A549 (cell line): ENCODE data around the gene ADD3. TPM values are rescaled to one million over a fixed set of nuclear protein-coding genes. Genes with fewer than 3 reads are reported as not detected.

ENCODE experiments used
- ATAC-seq, 2 experiments: fragments of 200-7000 bp in 1 of 2; fragments of >200 bp in 1 of 2; cut with Nextera tagmentation in 1 of 2; cut with Tn5 transposase in 1 of 2; 3 replicates each; pipeline versions ENCODE4 v1.8.0 to v1.9.1; 2018 to 2020; ENCODE audit warnings: mild to moderate bottlenecking in 1 of 2, moderate library complexity in 1 of 2
- CTCF ChIA-PET: fragments of 300-600 bp; sonication (Branson Sonifier 250); formaldehyde crosslinking; extraction: SDS; loops from one replicate; lab custom pipeline; 2021; ENCODE audit warnings: antibody characterized with exemption, inconsistent platforms; lab: Yijun Ruan, JAX
- POLR2A ChIA-PET: fragments of 350-600 bp; formaldehyde crosslinking; extraction: SDS; loops from one replicate; lab custom pipeline; 2021; ENCODE audit warnings: antibody characterized with exemption, inconsistent platforms; lab: Yijun Ruan, JAX
- DNase-seq, 2 experiments: peaks; one replicate each; pipeline versions ENCODE4 v3.0.0 to v3.0.0-alpha.2; 2011 to 2016; ENCODE audit warnings: low read depth in 1 of 2, low spot score in 1 of 2
- FAIRE-seq: peaks from 2 replicates; lab custom pipeline; 2011; peaks lifted over from hg19 to GRCh38; lab: Jason Lieb, UNC
- H3K27ac ChIP-seq, 2 experiments: fragments of >200 bp; sonication (Bioruptor Twin); formaldehyde crosslinking; 3 replicates each; pipeline ENCODE4 v1.5.1; 2016 to 2017
- H3K4me1 ChIP-seq: fragments of >200 bp; sonication (Bioruptor Twin); formaldehyde crosslinking; 3 replicates; pipeline ENCODE4 v1.6.1; 2016
- H3K4me2 ChIP-seq: fragments of >200 bp; sonication (Bioruptor Twin); formaldehyde crosslinking; 3 replicates; pipeline ENCODE4 v1.6.1; 2016
- H3K4me3 ChIP-seq: fragments of >200 bp; sonication (Bioruptor Twin); formaldehyde crosslinking; 3 replicates; pipeline ENCODE4 v1.5.1; 2016
- H3K9me3 ChIP-seq: fragments of >200 bp; sonication (Bioruptor Twin); formaldehyde crosslinking; 3 replicates; pipeline ENCODE4 v1.6.1; 2016
- CEBPB ChIP-seq, 2 experiments: fragments of >200 bp in 1 of 2; sonication (Bioruptor Twin) in 1 of 2; formaldehyde crosslinking in 1 of 2; IDR thresholded peaks; 2 replicates each; pipeline ENCODE4 v1.6.1; 2012 to 2016
- CHD2 ChIP-seq: fragments of 150-350 bp; IDR thresholded peaks from 2 replicates; pipeline ENCODE4 v1.6.1; 2014; ENCODE audit warnings: low read length; ENCODE audit not compliant: partially characterized antibody
- EHF ChIP-seq: fragments of 250-450 bp; sonication (Bioruptor Pico); IDR thresholded peaks from 2 replicates; pipeline ENCODE4 v1.5.0; 2020; ENCODE audit warnings: mild to moderate bottlenecking
- FOSL2 ChIP-seq, 2 experiments: fragments of 450-650 bp in 1 of 2; fragments of >200 bp in 1 of 2; sonication (Bioruptor Twin) in 1 of 2; formaldehyde crosslinking; IDR thresholded peaks; 2 replicates each; pipeline versions ENCODE4 v1.5.0 to v1.6.1; 2016 to 2020; ENCODE audit warnings: mild to moderate bottlenecking in 1 of 2, moderate library complexity in 1 of 2
- FOXS1 ChIP-seq: fragments of 250-450 bp; sonication (Bioruptor Pico); IDR thresholded peaks from 2 replicates; pipeline ENCODE4 v1.5.0; 2020; ENCODE audit warnings: mild to moderate bottlenecking, moderate library complexity
- HOXB13 ChIP-seq: fragments of 250-450 bp; sonication (Bioruptor Pico); IDR thresholded peaks from 2 replicates; pipeline ENCODE4 v1.5.0; 2020; ENCODE audit warnings: low read depth, mild to moderate bottlenecking, moderate library complexity
- JUNB ChIP-seq: fragments of >200 bp; sonication (Bioruptor Twin); formaldehyde crosslinking; IDR thresholded peaks from 2 replicates; pipeline ENCODE4 v1.6.1; 2016
- KDM5A ChIP-seq: fragments of 200-600 bp; sonication (generic); IDR thresholded peaks from 2 replicates; pipeline ENCODE4 v1.6.1; 2016; ENCODE audit warnings: antibody characterized with exemption, mild to moderate bottlenecking
- MAFK ChIP-seq: fragments of 450-650 bp; IDR thresholded peaks from 2 replicates; pipeline ENCODE4 v1.6.1; 2014; ENCODE audit not compliant: partially characterized antibody
- RAD21 ChIP-seq, 2 experiments: fragments of >200 bp in 1 of 2; sonication (Bioruptor Twin) in 1 of 2; formaldehyde crosslinking in 1 of 2; IDR thresholded peaks in 1 of 2; conservative IDR thresholded peaks in 1 of 2; 2 replicates in 1 of 2; 3 replicates in 1 of 2; pipeline ENCODE4 v1.6.1; 2012 to 2018; ENCODE audit warnings: inconsistent platforms in 1 of 2
- SMC3 ChIP-seq: fragments of >200 bp; sonication (Bioruptor Twin); formaldehyde crosslinking; IDR thresholded peaks from 3 replicates; pipeline ENCODE4 v1.6.1; 2018; ENCODE audit warnings: inconsistent platforms
- SREBF2 ChIP-seq: fragments of 450-650 bp; IDR thresholded peaks from 2 replicates; pipeline ENCODE4 v1.6.1; 2014; ENCODE audit warnings: mild to moderate bottlenecking, moderate library complexity
- ZFP36 ChIP-seq: fragments of 450-650 bp; IDR thresholded peaks from 2 replicates; pipeline ENCODE4 v1.6.1; 2014; ENCODE audit warnings: borderline replicate concordance; ENCODE audit not compliant: partially characterized antibody
- ZNF302 ChIP-seq: fragments of 250-450 bp; sonication (Bioruptor Pico); IDR thresholded peaks from 2 replicates; pipeline ENCODE4 v1.9.0; 2021; ENCODE audit warnings: inconsistent platforms, mild to moderate bottlenecking, moderate library complexity
- ZSCAN20 ChIP-seq: fragments of 250-450 bp; sonication (Bioruptor Pico); IDR thresholded peaks from 2 replicates; pipeline ENCODE4 v1.8.0; 2022; ENCODE audit warnings: mild to moderate bottlenecking, moderate library complexity
- WGBS: methylation state at CpG from one replicate; pipeline ENCODE4 v1.1.6; 2017; ENCODE audit errors: missing lambda C conversion rate; 5-methylcytosine and 5-hydroxymethylcytosine counted together
- polyA plus RNA-seq, 4 experiments: library from polyadenylated mRNA; depleted of rRNA in 3 of 4; stranded (reverse); fragments of >200 nt; fragmentation: RNase III in 1 of 4; extraction: RNeasy Plus Mini Kit Qiagen cat#74134 plus additional on column Dnase treatment in 1 of 4; gene quantifications; 2 replicates in 3 of 4; 3 replicates in 1 of 4; pipeline ENCODE4 v1.2.3, GENCODE V29; 2011 to 2017
- TF ChIP-seq, protein P1 (sequence below): fragments of >200 bp; sonication (Bioruptor Twin); formaldehyde crosslinking; IDR thresholded peaks from 2 replicates; pipeline ENCODE4 v1.6.1; 2016
- TF ChIP-seq, protein P2 (sequence below): IDR thresholded peaks from 2 replicates; pipeline ENCODE4 v1.6.1; 2012; ENCODE audit warnings: low read depth, borderline replicate concordance
- TF ChIP-seq, protein P3 (sequence below): IDR thresholded peaks from 2 replicates; pipeline ENCODE4 v1.6.1; 2012
- TF ChIP-seq, protein P4 (sequence below): fragments of 450-650 bp; IDR thresholded peaks from 2 replicates; pipeline ENCODE4 v1.6.1; 2014; ENCODE audit warnings: antibody characterized with exemption
- TF ChIP-seq, protein P5 (sequence below): fragments of 200-600 bp; sonication (generic); IDR thresholded peaks from 2 replicates; pipeline ENCODE4 v1.6.1; 2016; ENCODE audit warnings: antibody characterized with exemption, mild to moderate bottlenecking, moderate library complexity
- TF ChIP-seq, protein P6 (sequence below): IDR thresholded peaks from 2 replicates; pipeline ENCODE4 v1.6.1; 2012

The ADD3 gene
- polyA plus RNA-seq, 2 of the 4 experiments (the other 2 are of a cell fraction): 9.8 to 48.2 TPM

DNA sequence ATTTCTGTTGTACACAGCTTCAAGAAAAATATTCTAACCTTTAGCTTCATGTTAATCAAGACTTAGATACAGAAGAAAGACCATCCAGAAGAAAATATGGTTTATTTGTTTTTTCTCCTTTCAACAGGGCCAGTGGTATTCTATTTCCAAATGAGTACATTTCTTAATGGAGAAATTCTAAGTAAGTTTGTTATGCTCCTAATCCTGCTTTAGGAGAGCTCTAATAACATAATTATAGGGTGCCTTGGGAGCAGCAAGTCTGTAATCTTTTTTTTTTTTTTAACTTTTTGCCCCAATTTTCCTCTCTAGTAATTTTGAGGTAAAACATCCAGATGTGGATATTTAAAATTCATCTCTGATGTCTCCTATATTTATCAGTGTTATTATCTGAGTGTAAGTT is 98.1 kb downstream of the ADD3 start:
- ChIA-PET POLR2A (no interaction called here), CTCF (interaction anchor here (0.6 to 1.4 kb wide), 2 partner anchors 32 to 1093 kb away, joined by 4 to 5 read pairs; no protein-coding TSS in a partner anchor)
- Histone ChIP-seq H3K4me2 (no peak overlapping the region), H3K4me1 (no peaks in the 10 kb centered on the region), H3K9me3 (no peaks in the 10 kb centered on the region), H3K27ac (no peak overlapping the region)
- TF ChIP-seq ZSCAN20 (CRISPR knock-in tag) (no peak), CEBPB (IDR thresholded peaks at IDR 0.05) (no peak), EHF (CRISPR knock-in tag) (no peak), ZFP36 (no peak), CHD2 (no peak), FOXS1 (CRISPR knock-in tag) (no peak), RAD21 (conservative IDR thresholded peaks at IDR 0.05 in 1 of 2, IDR thresholded peaks at IDR 0.05 in 1 of 2) (no peak), ZNF302 (CRISPR knock-in tag) (no peak), JUNB (no peak), HOXB13 (CRISPR knock-in tag) (no peak)
- TF ChIP-seq, protein P1, sequence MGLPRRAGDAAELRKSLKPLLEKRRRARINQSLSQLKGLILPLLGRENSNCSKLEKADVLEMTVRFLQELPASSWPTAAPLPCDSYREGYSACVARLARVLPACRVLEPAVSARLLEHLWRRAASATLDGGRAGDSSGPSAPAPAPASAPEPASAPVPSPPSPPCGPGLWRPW: no peak
- TF ChIP-seq, protein P2, sequence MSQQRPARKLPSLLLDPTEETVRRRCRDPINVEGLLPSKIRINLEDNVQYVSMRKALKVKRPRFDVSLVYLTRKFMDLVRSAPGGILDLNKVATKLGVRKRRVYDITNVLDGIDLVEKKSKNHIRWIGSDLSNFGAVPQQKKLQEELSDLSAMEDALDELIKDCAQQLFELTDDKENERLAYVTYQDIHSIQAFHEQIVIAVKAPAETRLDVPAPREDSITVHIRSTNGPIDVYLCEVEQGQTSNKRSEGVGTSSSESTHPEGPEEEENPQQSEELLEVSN: no peak
- TF ChIP-seq, protein P3, sequence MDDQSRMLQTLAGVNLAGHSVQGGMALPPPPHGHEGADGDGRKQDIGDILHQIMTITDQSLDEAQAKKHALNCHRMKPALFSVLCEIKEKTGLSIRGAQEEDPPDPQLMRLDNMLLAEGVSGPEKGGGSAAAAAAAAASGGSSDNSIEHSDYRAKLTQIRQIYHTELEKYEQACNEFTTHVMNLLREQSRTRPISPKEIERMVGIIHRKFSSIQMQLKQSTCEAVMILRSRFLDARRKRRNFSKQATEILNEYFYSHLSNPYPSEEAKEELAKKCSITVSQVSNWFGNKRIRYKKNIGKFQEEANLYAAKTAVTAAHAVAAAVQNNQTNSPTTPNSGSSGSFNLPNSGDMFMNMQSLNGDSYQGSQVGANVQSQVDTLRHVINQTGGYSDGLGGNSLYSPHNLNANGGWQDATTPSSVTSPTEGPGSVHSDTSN: no peak
- TF ChIP-seq, all 56 proteins: peak for 0
- FAIRE-seq: no peak
- DNase-seq: no peak
- H3K4me3 ChIP-seq: no peak overlapping the region
- ATAC-seq: no peak

DNA sequence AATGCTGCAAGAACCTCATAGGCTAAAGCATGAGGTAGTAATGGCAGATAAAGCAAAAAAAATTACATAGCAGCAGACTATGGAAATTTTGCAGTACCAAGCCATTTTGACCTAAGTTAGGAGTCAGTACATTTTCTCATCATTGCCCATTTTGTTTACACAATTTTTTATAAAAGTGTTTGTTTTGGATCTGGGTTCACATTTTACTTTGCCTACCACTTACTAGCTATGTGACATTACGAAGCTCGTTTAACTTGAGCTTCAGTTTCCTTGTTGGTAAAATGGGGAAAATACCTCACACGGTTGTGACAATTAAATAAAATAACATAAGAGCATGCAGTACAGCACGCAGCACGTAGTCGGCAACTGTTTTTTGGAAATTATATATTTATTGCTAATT is 99.6 kb downstream of the ADD3 start:
- no peak for FAIRE-seq

DNA sequence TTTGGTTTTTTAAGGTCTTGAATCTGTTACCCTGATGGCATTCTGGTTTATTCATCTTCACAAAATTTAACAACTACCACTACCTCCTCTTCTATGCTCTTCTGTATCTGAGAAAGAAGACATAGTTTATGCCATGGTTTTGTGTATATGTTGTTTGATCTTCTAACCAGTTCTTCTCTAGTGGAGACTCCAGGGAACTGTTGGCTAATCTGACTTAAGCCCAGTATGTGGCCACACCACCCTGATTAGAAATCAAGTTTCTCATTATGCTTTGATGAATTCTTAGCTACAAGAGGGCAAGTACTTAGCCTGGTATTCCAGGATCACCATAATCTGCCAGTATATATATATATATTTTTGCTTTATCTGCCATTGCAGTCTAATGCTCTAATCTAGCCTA is 100.1 kb downstream of the ADD3 start:
- ChIA-PET POLR2A (no interaction called here), CTCF (interaction anchor here (0.8 kb wide), 1 partner anchor 14 kb away, joined by 3 read pairs; no protein-coding TSS in a partner anchor)
- TF ChIP-seq, protein P4, sequence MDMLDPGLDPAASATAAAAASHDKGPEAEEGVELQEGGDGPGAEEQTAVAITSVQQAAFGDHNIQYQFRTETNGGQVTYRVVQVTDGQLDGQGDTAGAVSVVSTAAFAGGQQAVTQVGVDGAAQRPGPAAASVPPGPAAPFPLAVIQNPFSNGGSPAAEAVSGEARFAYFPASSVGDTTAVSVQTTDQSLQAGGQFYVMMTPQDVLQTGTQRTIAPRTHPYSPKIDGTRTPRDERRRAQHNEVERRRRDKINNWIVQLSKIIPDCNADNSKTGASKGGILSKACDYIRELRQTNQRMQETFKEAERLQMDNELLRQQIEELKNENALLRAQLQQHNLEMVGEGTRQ: no peak
- no peak for TF ChIP-seq KDM5A
- TF ChIP-seq, protein P5, sequence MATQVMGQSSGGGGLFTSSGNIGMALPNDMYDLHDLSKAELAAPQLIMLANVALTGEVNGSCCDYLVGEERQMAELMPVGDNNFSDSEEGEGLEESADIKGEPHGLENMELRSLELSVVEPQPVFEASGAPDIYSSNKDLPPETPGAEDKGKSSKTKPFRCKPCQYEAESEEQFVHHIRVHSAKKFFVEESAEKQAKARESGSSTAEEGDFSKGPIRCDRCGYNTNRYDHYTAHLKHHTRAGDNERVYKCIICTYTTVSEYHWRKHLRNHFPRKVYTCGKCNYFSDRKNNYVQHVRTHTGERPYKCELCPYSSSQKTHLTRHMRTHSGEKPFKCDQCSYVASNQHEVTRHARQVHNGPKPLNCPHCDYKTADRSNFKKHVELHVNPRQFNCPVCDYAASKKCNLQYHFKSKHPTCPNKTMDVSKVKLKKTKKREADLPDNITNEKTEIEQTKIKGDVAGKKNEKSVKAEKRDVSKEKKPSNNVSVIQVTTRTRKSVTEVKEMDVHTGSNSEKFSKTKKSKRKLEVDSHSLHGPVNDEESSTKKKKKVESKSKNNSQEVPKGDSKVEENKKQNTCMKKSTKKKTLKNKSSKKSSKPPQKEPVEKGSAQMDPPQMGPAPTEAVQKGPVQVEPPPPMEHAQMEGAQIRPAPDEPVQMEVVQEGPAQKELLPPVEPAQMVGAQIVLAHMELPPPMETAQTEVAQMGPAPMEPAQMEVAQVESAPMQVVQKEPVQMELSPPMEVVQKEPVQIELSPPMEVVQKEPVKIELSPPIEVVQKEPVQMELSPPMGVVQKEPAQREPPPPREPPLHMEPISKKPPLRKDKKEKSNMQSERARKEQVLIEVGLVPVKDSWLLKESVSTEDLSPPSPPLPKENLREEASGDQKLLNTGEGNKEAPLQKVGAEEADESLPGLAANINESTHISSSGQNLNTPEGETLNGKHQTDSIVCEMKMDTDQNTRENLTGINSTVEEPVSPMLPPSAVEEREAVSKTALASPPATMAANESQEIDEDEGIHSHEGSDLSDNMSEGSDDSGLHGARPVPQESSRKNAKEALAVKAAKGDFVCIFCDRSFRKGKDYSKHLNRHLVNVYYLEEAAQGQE: no peak
- TF ChIP-seq FOSL2 (IDR thresholded peaks at IDR 0.05): no peak
- TF ChIP-seq FOSL2 (CRISPR knock-in tag; IDR thresholded peaks at IDR 0.05): no peak
- TF ChIP-seq, protein P2: no peak
- TF ChIP-seq, protein P6, sequence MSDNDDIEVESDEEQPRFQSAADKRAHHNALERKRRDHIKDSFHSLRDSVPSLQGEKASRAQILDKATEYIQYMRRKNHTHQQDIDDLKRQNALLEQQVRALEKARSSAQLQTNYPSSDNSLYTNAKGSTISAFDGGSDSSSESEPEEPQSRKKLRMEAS: no peak
- no peak for TF ChIP-seq SREBF2

More for the DNA sequence above, 99.6 kb downstream of the ADD3 start:
- 87% methylated on average over 6 of the region's 6 CpGs for WGBS
- no peak for TF ChIP-seq SMC3
- TF ChIP-seq MAFK: no peak
- TF ChIP-seq, protein P5: no peak
- ChIA-PET CTCF (no interaction called here), POLR2A (no interaction called here)
- Histone ChIP-seq H3K4me2 (no peak overlapping the region), H3K4me3 (no peak overlapping the region), H3K9me3 (no peaks in the 10 kb centered on the region), H3K4me1 (no peaks in the 10 kb centered on the region), H3K27ac (no peak overlapping the region)
- ATAC-seq: no peak
- no peak for DNase-seq

More for the DNA sequence above, 100.1 kb downstream of the ADD3 start:
- H3K4me3 ChIP-seq: no peak overlapping the region
- ATAC-seq (no peak), FAIRE-seq (no peak), DNase-seq (no peak)
- no peak overlapping the region for H3K4me2 ChIP-seq
- H3K9me3 ChIP-seq: no peaks in the 10 kb centered on the region
- H3K27ac ChIP-seq: no peak overlapping the region
- H3K4me1 ChIP-seq: no peaks in the 10 kb centered on the region
